PC-3 (cell line): ENCODE measurements around the gene CYS1.

Experiments used
- CTCF ChIP-seq: fragments of 300-600 bp; sonication (generic); conservative IDR thresholded peaks from 2 replicates; pipeline ENCODE4 v1.5.1; 2017; ENCODE audit warnings: antibody characterized with exemption, low read depth, mild to moderate bottlenecking, low read length
- EZH2 ChIP-seq: fragments of 300-600 bp; sonication (generic); IDR thresholded peaks from one replicate; pipeline ENCODE4 v1.6.1; 2017; ENCODE audit warnings: antibody characterized with exemption, mild to moderate bottlenecking, low read length; ENCODE audit not compliant: unreplicated experiment

GRCh38 chr2:10022445-10022844 is 57.8 kb downstream of the CYS1 start:
- TF ChIP-seq CTCF: no peak
- no peak for TF ChIP-seq EZH2
